KMS-11 (cell line): ENCODE results near the gene ARMC2.

Experiments
- H2AFZ ChIP-seq: fragments of 200-600 bp; sonication (generic); 2 replicates; pipeline ENCODE4 v1.6.1; 2016; ENCODE audit warnings: antibody characterized with exemption, mixed run types, low read depth
- H3K27ac ChIP-seq: fragments of 200-600 bp; sonication (generic); 2 replicates; pipeline ENCODE4 v1.6.1; 2016; ENCODE audit warnings: mild to moderate bottlenecking, mixed run types
- H3K27me3 ChIP-seq: fragments of 200-600 bp; sonication (generic); 2 replicates; pipeline ENCODE4 v1.6.1; 2017; ENCODE audit warnings: mild to moderate bottlenecking, low read depth, mixed run types, moderate library complexity; ENCODE audit not compliant: insufficient read depth
- H3K36me3 ChIP-seq: fragments of 200-600 bp; sonication (generic); 2 replicates; pipeline ENCODE4 v1.6.1; 2017; ENCODE audit warnings: mild to moderate bottlenecking, mixed run types; ENCODE audit not compliant: insufficient read depth
- H3K4me1 ChIP-seq: fragments of 200-600 bp; sonication (generic); 2 replicates; pipeline ENCODE4 v1.6.1; 2016; ENCODE audit warnings: mild to moderate bottlenecking, low read depth, mixed run types; ENCODE audit not compliant: poor library complexity, severe bottlenecking
- H3K4me2 ChIP-seq: fragments of 200-600 bp; sonication (generic); 2 replicates; pipeline ENCODE4 v1.7.0; 2016; ENCODE audit warnings: mild to moderate bottlenecking, mixed run types
- H3K4me3 ChIP-seq: fragments of 200-600 bp; sonication (generic); IDR thresholded peaks from 2 replicates; pipeline ENCODE4 v1.6.1; 2017; ENCODE audit warnings: low read depth, low read length, mixed read lengths; ENCODE audit not compliant: insufficient read depth
- H3K79me2 ChIP-seq: fragments of 200-600 bp; sonication (generic); 2 replicates; pipeline ENCODE4 v1.6.1; 2016; ENCODE audit warnings: low read depth, mixed run types; ENCODE audit not compliant: insufficient read depth
- H3K9ac ChIP-seq: fragments of 200-600 bp; sonication (generic); 2 replicates; pipeline ENCODE4 v1.6.1; 2016; ENCODE audit warnings: mild to moderate bottlenecking, mixed run types
- H4K20me1 ChIP-seq: fragments of 200-600 bp; sonication (generic); 2 replicates; pipeline ENCODE4 v1.6.1; 2016; ENCODE audit warnings: mild to moderate bottlenecking, mixed run types; ENCODE audit not compliant: insufficient read depth
- CTCF ChIP-seq: fragments of 200-600 bp; sonication (generic); conservative IDR thresholded peaks from 2 replicates; pipeline ENCODE4 v1.6.1; 2017; ENCODE audit warnings: low read depth, mild to moderate bottlenecking, antibody characterized with exemption, low read length, moderate library complexity, mixed read lengths

ARMC2 gene

GRCh38 chr6:108960601-108961000 lies 112.4 kb downstream of the ARMC2 start:
- Histone ChIP-seq H3K4me2 (no peak overlapping the region), H3K27ac (no peak overlapping the region), H3K9ac (no peak overlapping the region), H3K4me1 (peaks cover 15% of the 10 kb centered on the region), H3K4me3 (no peak overlapping the region), H3K27me3 (no peaks in the 10 kb centered on the region), H3K79me2 (no peaks in the 10 kb centered on the region), H2AFZ (no peak overlapping the region), H3K36me3 (no peaks in the 10 kb centered on the region), H4K20me1 (no peaks in the 10 kb centered on the region)
- no peak for TF ChIP-seq CTCF

GRCh38 chr6:108961077-108961476 lies 112.9 kb downstream of the ARMC2 start:
- Histone ChIP-seq H2AFZ (no peak overlapping the region), H3K36me3 (no peaks in the 10 kb centered on the region)

GRCh38 chr6:108961985-108962384 lies 113.8 kb downstream of the ARMC2 start:
- no peak for TF ChIP-seq CTCF
- H3K4me1 ChIP-seq: peaks cover 2% of the 10 kb centered on the region
- H4K20me1 ChIP-seq: no peaks in the 10 kb centered on the region
- H3K4me3 ChIP-seq: no peak overlapping the region
- H3K4me2 ChIP-seq: no peak overlapping the region
- no peak overlapping the region for H3K9ac ChIP-seq
- H3K36me3 ChIP-seq: no peaks in the 10 kb centered on the region
- H3K27ac ChIP-seq: no peak overlapping the region
- H2AFZ ChIP-seq: no peak overlapping the region
- no peaks in the 10 kb centered on the region for H3K79me2 ChIP-seq
- H3K27me3 ChIP-seq: no peaks in the 10 kb centered on the region

More at GRCh38 chr6:108961077-108961476, 112.9 kb downstream of the ARMC2 start:
- Histone ChIP-seq H3K79me2 (no peaks in the 10 kb centered on the region), H3K4me1 (peaks cover 11% of the 10 kb centered on the region), H4K20me1 (no peaks in the 10 kb centered on the region), H3K4me2 (no peak overlapping the region), H3K27ac (no peak overlapping the region), H3K27me3 (no peaks in the 10 kb centered on the region), H3K4me3 (no peak overlapping the region), H3K9ac (no peak overlapping the region)
- TF ChIP-seq CTCF: no peak

GRCh38 chr6:108966251-108966650 lies 118.0 kb downstream of the ARMC2 start:
- Histone ChIP-seq H3K4me2 (no peak overlapping the region), H3K79me2 (no peaks in the 10 kb centered on the region), H3K36me3 (no peaks in the 10 kb centered on the region), H3K4me3 (no peak overlapping the region), H3K27me3 (no peaks in the 10 kb centered on the region), H3K4me1 (no peaks in the 10 kb centered on the region), H2AFZ (no peak overlapping the region), H4K20me1 (no peaks in the 10 kb centered on the region), H3K9ac (no peak overlapping the region), H3K27ac (no peak overlapping the region)
- TF ChIP-seq CTCF: no peak
